MM.1S (cell line): ENCODE results near the gene STK4.

Experiments
- EZH2phosphoT487 ChIP-seq: fragments of 300-600 bp; sonication (generic); IDR thresholded peaks from 2 replicates; pipeline ENCODE4 v1.6.1; 2018; ENCODE audit warnings: antibody characterized with exemption, low read length
- TF ChIP-seq, protein P1 (sequence below): fragments of 300-600 bp; sonication (generic); IDR thresholded peaks from 2 replicates; pipeline ENCODE4 v1.5.1; 2016; ENCODE audit warnings: antibody characterized with exemption, low read length, mixed read lengths

DNA sequence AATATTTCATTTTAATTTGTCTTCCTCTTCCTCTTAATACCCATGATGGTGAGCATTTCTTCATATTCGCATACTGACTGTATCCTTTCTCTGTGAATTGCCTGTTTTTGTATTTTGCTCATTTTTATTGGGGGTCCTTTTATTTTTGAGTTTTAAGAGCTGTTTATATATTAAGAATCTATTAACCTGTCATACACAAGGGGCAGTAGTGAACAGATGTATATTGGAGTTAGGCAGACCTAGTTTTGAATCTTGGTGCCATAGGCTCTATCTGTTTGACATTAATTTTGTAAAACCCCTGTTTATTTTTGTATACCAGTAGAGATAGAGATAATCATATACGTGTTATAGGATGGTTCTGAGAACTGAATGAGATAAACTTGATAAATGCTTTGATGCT lies 151.7 kb downstream of the STK4 start:
- TF ChIP-seq, protein P1, sequence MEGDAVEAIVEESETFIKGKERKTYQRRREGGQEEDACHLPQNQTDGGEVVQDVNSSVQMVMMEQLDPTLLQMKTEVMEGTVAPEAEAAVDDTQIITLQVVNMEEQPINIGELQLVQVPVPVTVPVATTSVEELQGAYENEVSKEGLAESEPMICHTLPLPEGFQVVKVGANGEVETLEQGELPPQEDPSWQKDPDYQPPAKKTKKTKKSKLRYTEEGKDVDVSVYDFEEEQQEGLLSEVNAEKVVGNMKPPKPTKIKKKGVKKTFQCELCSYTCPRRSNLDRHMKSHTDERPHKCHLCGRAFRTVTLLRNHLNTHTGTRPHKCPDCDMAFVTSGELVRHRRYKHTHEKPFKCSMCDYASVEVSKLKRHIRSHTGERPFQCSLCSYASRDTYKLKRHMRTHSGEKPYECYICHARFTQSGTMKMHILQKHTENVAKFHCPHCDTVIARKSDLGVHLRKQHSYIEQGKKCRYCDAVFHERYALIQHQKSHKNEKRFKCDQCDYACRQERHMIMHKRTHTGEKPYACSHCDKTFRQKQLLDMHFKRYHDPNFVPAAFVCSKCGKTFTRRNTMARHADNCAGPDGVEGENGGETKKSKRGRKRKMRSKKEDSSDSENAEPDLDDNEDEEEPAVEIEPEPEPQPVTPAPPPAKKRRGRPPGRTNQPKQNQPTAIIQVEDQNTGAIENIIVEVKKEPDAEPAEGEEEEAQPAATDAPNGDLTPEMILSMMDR, result peak; percentile 21
- TF ChIP-seq EZH2phosphoT487, result no peak
